IMR-90 (cell line): ENCODE results near the gene DOK3. TPM values are rescaled to one million over a fixed set of nuclear protein-coding genes. Genes with fewer than 3 reads are reported as not detected.
A peak's percentile ranks its signal among the peaks of the same experiment; 100 is the strongest.

Source experiments
- ATAC-seq: fragments of 200-7000 bp; cut with Tn5 transposase; 2 replicates; pipeline ENCODE4 v1.9.1; 2020; ENCODE audit warnings: low read depth, mild to moderate bottlenecking, moderate library complexity
- BruUV-seq: library from RNA; stranded (reverse); fragments of 400-500 nt; replicated peaks from 2 replicates; lab custom pipeline; 2021; lab: Mats Ljungman, UMichigan
- CTCF ChIA-PET: fragments of 300-600 bp; formaldehyde crosslinking; extraction: SDS; loops from one replicate; lab custom pipeline; 2021; ENCODE audit warnings: antibody characterized with exemption; lab: Yijun Ruan, JAX
- POLR2A ChIA-PET: fragments of 300-600 bp; sonication (Branson Sonifier 250); formaldehyde crosslinking; loops from one replicate; lab custom pipeline; 2022; ENCODE audit warnings: antibody characterized with exemption; ENCODE audit not compliant: unreplicated experiment; lab: Charles Lee
- DNase-seq: peaks from one replicate; pipeline ENCODE4 v3.0.0; 2013
- H2AFZ ChIP-seq: replicated peaks from 2 replicates; pipeline ENCODE3; 2013; ENCODE audit warnings: low read length, mild to moderate bottlenecking; ENCODE audit not compliant: poor library complexity
- H2AK5ac ChIP-seq: 2 replicates; pipeline ENCODE4 v1.6.1; 2013; ENCODE audit warnings: low read depth, low read length, inconsistent platforms
- H2AK9ac ChIP-seq: replicated peaks from 2 replicates; pipeline ENCODE3; 2013; ENCODE audit warnings: mild to moderate bottlenecking, low read depth, low read length, moderate library complexity; ENCODE audit not compliant: poor library complexity
- H2BK120ac ChIP-seq: 2 replicates; pipeline ENCODE4 v1.6.1; 2013; ENCODE audit warnings: low read depth, low read length, inconsistent platforms
- H2BK15ac ChIP-seq: 3 replicates; pipeline ENCODE4 v1.6.1; 2013; ENCODE audit warnings: low read depth, low read length, inconsistent platforms
- H2BK20ac ChIP-seq: 2 replicates; pipeline ENCODE4 v1.6.1; 2013; ENCODE audit warnings: low read depth, mild to moderate bottlenecking, inconsistent platforms, low read length, moderate library complexity
- H2BK5ac ChIP-seq: 2 replicates; pipeline ENCODE4 v1.6.1; 2013; ENCODE audit warnings: mild to moderate bottlenecking, low read depth, low read length, inconsistent platforms; ENCODE audit not compliant: poor library complexity, severe bottlenecking
- H3K14ac ChIP-seq: replicated peaks from 2 replicates; pipeline ENCODE4 v1.6.1; 2013; ENCODE audit warnings: low read depth, low read length, inconsistent platforms
- H3K18ac ChIP-seq: 2 replicates; pipeline ENCODE4 v1.6.1; 2013; ENCODE audit warnings: low read depth, low read length, control low read depth
- H3K23ac ChIP-seq: 2 replicates; pipeline ENCODE4 v1.6.1; 2013; ENCODE audit warnings: low read depth, low read length, inconsistent platforms
- H3K27ac ChIP-seq: 2 replicates; pipeline ENCODE4 v1.5.1; 2013; ENCODE audit warnings: mild to moderate bottlenecking, control low read depth, low read length; ENCODE audit not compliant: insufficient read depth
- H3K27me3 ChIP-seq: 2 replicates; pipeline ENCODE4 v1.6.1; 2013; ENCODE audit warnings: low read length; ENCODE audit not compliant: control insufficient read depth, insufficient read depth
- H3K36me3 ChIP-seq: 2 replicates; pipeline ENCODE4 v1.6.1; 2013; ENCODE audit warnings: low read length, mixed read lengths; ENCODE audit not compliant: control insufficient read depth, insufficient read depth
- H3K4ac ChIP-seq: 2 replicates; pipeline ENCODE4 v1.6.1; 2013; ENCODE audit warnings: low read depth, low read length, inconsistent platforms
- H3K4me1 ChIP-seq: 2 replicates; pipeline ENCODE4 v1.6.1; 2013; ENCODE audit warnings: low read length, mixed read lengths; ENCODE audit not compliant: control insufficient read depth, insufficient read depth
- H3K4me2 ChIP-seq: 2 replicates; pipeline ENCODE4 v1.6.1; 2013; ENCODE audit warnings: low read depth, mild to moderate bottlenecking, control low read depth, low read length, moderate library complexity
- H3K4me3 ChIP-seq: 2 replicates; pipeline ENCODE4 v1.5.1; 2013; ENCODE audit warnings: low read depth, mild to moderate bottlenecking, control low read depth, low read length, moderate library complexity; ENCODE audit not compliant: insufficient read depth
- H3K56ac ChIP-seq: 2 replicates; pipeline ENCODE4 v1.6.1; 2013; ENCODE audit warnings: low read length, inconsistent platforms; ENCODE audit not compliant: insufficient read depth; ENCODE audit errors: extremely low read depth
- H3K79me1 ChIP-seq, 2 experiments: 2 replicates each; pipeline ENCODE4 v1.6.1; 2013; ENCODE audit warnings: low read length in 2 of 2, inconsistent platforms in 1 of 2, low read depth in 1 of 2
- H3K9ac ChIP-seq: 2 replicates; pipeline ENCODE4 v1.6.1; 2013; ENCODE audit warnings: low read depth, low read length, control low read depth
- H3K9me1 ChIP-seq: 2 replicates; pipeline ENCODE4 v1.6.1; 2013; ENCODE audit warnings: low read length, inconsistent platforms; ENCODE audit not compliant: insufficient read depth
- H3K9me3 ChIP-seq: 2 replicates; pipeline ENCODE4 v1.6.1; 2013; ENCODE audit warnings: low read length; ENCODE audit not compliant: control insufficient read depth, insufficient read depth
- H4K20me1 ChIP-seq: 2 replicates; pipeline ENCODE4 v1.6.1; 2013; ENCODE audit warnings: low read length, inconsistent platforms; ENCODE audit not compliant: insufficient read depth
- H4K5ac ChIP-seq: 2 replicates; pipeline ENCODE4 v1.6.1; 2013; ENCODE audit warnings: mild to moderate bottlenecking, low read depth, low read length, control low read depth
- H4K8ac ChIP-seq, 2 experiments: 2 replicates each; pipeline ENCODE4 v1.6.1; 2013; ENCODE audit warnings: low read depth in 2 of 2, low read length in 2 of 2, control low read depth in 1 of 2, inconsistent platforms in 1 of 2
- H4K91ac ChIP-seq: 2 replicates; pipeline ENCODE4 v1.6.1; 2013; ENCODE audit warnings: low read depth, low read length, inconsistent platforms; ENCODE audit not compliant: insufficient read depth
- POLR2A ChIP-seq: IDR thresholded peaks from 2 replicates; pipeline ENCODE4 v1.6.1; 2012; ENCODE audit warnings: mild to moderate bottlenecking, low read depth, low read length
- RCOR1 ChIP-seq: IDR thresholded peaks from 2 replicates; pipeline ENCODE4 v1.6.1; 2012; ENCODE audit warnings: mild to moderate bottlenecking, low read length, improper control_type of control experiment; ENCODE audit not compliant: insufficient replicate concordance
- WGBS, 2 experiments: methylation state at CpG; one replicate each; pipeline versions ENCODE4 v1.1.5 to v1.1.7; 2013; ENCODE audit warnings: missing lambda C conversion rate in 2 of 2; ENCODE audit not compliant: insufficient read length in 1 of 2; ENCODE audit errors: extremely low coverage in 2 of 2; 5-methylcytosine and 5-hydroxymethylcytosine counted together
- dilution Hi-C: fragments of 300-500 bp; cut with HindIII; formaldehyde crosslinking; loops from one replicate; pipeline ENCODE4 v1.14.3; 2018; ENCODE audit warnings: low sequenced_read_pairs; ENCODE audit not compliant: unreplicated experiment
- in situ Hi-C: fragments of 300-500 bp; cut with MboI; formaldehyde crosslinking; loops from 3 replicates; pipeline ENCODE4 v1.14.3; 2019; ENCODE audit warnings: low sequenced_read_pairs, inconsistent platforms, mixed read lengths
- intact Hi-C: fragments of 100-400 bp; cut with micrococcal nuclease; formaldehyde crosslinking; loops from 2 replicates; pipeline ENCODE4 v1.10.0; 2022
- polyA plus RNA-seq, 3 experiments: library from polyadenylated mRNA; depleted of rRNA; stranded (reverse); fragments of >200 nt; gene quantifications; 2 replicates each; pipeline ENCODE4 v1.2.3, GENCODE V29; 2012; ENCODE audit warnings: low replicate concordance in 1 of 3
- total RNA-seq: library from RNA; depleted of rRNA; stranded (reverse); fragments of >200 nt; gene quantifications from 2 replicates; pipeline ENCODE4 v1.2.3, GENCODE V29; 2012

DOK3 gene
- total and polyA plus RNA-seq, 2 of the 4 experiments (the other 2 are of a cell fraction) = 0.54 to 3.9 TPM

GRCh38 chr5:177475563-177476427 lies 33.8 kb downstream of the DOK3 start:
- H3K18ac ChIP-seq = no peak overlapping the region
- H2BK20ac ChIP-seq = no peak overlapping the region
- peaks cover 49% of the 10 kb centered on the region for H4K20me1 ChIP-seq
- H3K56ac ChIP-seq = no peak overlapping the region
- H3K27ac ChIP-seq = no peak overlapping the region
- CTCF ChIA-PET = interaction anchor here (0.9 kb wide), 1 partner anchor 121 kb away, joined by 10 read pairs; no protein-coding TSS in a partner anchor
- H2BK120ac ChIP-seq = no peak overlapping the region
- no peak overlapping the region for H3K4me2 ChIP-seq
- H3K23ac ChIP-seq = no peak overlapping the region
- 0 out of 2 replicates have a peak overlapping the region, but pooled peaks have one; percentile 4 for H3K4ac ChIP-seq
- no peak overlapping the region for H4K5ac ChIP-seq
- no peaks in the 10 kb centered on the region for H3K9me3 ChIP-seq
- H3K9ac ChIP-seq = no peak overlapping the region
- no CpG with 5 or more reads among the region's 11 CpGs for WGBS, 2 experiments
- no TSS peak for BruUV-seq
- in situ Hi-C loops = no loop called here
- H4K8ac ChIP-seq = no peak overlapping the region
- peaks cover 17% of the 10 kb centered on the region for H3K9me1 ChIP-seq
- no peak overlapping the region for H4K91ac ChIP-seq
- H2BK15ac ChIP-seq = no peak overlapping the region
- H3K14ac ChIP-seq = no peak overlapping the region
- no peaks in the 10 kb centered on the region for H3K27me3 ChIP-seq
- H3K79me1 ChIP-seq = peaks cover 0 to 23% of the 10 kb centered on the region in 2 experiments; a peak in 2 of 4 replicates
- no peak for ATAC-seq
- H3K4me3 ChIP-seq = no peak overlapping the region
- H2AK9ac ChIP-seq = peak overlapping the region; percentile 82
- no peak overlapping the region for H2BK5ac ChIP-seq
- H2AK5ac ChIP-seq = peak overlapping the region; percentile 8
- peaks cover 20% of the 10 kb centered on the region for H3K36me3 ChIP-seq
- H3K4me1 ChIP-seq = peaks cover 29% of the 10 kb centered on the region
- dilution Hi-C loops = no loop called here
- peak overlapping the region; percentile 64 for H2AFZ ChIP-seq
- no peak for DNase-seq
- TF ChIP-seq POLR2A = peak; percentile 31; the same call in 1 of the 2 replicates
- TF ChIP-seq RCOR1 = no peak
- intact Hi-C loops = no loop called here
- POLR2A ChIA-PET = interaction anchor here (0.5 to 0.9 kb wide), 2 partner anchors 13 to 124 kb away, joined by 3 to 7 read pairs; partner anchors contain the start of gene LMAN2
